Heart left ventricle (tissue), 13 donors: ENCODE results near the gene EMC1.

Experiments
- POLR2A ChIP-seq, 2 donors: fragments of 450-650 bp; IDR thresholded peaks; one replicate each; pipeline ENCODE4 v1.6.1; 2017; ENCODE audit warnings: antibody characterized with exemption in 2 of 2, mild to moderate bottlenecking in 2 of 2, moderate library complexity in 2 of 2
- TF ChIP-seq, protein P1 (sequence below), 12 donors: fragments of 200-600 bp; sonication (generic) in 4 of 12; IDR thresholded peaks; one replicate each; pipeline versions ENCODE4 v1.5.0 to v1.8.0; 2018 to 2022; ENCODE audit warnings: antibody characterized with exemption in 12 of 12, mild to moderate bottlenecking in 5 of 12
- donor health status: ischemic (EF 13 %, LVEDD 7.1; RV severe dilation, severe dysfunction).
- donor health status: DM: no; HTN: yes; CAD: no.
- donor health status: DM: no; HTN: no; CAD: no.
- donor health status: ischemic (EF 25% LVEDD 6.9; RV normal size, moderate dysfunction).
- donor health status: ischemic (EF 25% LVEDD 5.7; RV mildly dilated, moderate dysfunction).
- donor health status: ischemic (EF 35%, LVEDD 5.7; RV mildly dilated, moderate dysfunction).
- donor health status: nonischemic (EF 11% LVEDD 7.7; RV severe dilation, severe dysfunction).
- donor health status: DM: yes; HTN: yes; CAD: no.
- donor health status: PGD.
- donor health status: ischemic (EF 29% LVEDD 5.4; RV normal size, mild dysfunction).
- donor health status: nonischemic (EF 23%, LVEDD 6.1; RV moderate dilation, normal function).

DNA sequence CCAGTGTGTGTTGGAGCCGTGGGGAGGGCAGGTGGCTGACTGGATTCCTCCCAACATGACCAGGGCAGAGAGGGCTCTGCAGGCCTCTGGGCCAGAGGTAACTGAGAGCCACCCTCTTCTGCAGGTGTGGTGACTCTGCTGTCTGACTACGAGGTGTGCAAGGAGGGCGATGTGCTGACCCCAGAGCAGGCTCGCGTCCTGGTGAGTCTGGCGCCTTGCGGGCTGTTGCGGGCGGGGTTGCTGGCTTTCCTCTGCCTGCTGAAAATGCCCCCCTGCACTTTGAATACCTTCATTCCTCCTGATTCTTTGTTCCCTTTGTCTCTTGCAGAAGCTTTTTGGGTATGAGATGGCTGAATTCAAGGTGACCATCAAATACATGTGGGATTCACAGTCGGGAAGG is 7.0 kb upstream of the EMC1 start:
- TF ChIP-seq, protein P1, sequence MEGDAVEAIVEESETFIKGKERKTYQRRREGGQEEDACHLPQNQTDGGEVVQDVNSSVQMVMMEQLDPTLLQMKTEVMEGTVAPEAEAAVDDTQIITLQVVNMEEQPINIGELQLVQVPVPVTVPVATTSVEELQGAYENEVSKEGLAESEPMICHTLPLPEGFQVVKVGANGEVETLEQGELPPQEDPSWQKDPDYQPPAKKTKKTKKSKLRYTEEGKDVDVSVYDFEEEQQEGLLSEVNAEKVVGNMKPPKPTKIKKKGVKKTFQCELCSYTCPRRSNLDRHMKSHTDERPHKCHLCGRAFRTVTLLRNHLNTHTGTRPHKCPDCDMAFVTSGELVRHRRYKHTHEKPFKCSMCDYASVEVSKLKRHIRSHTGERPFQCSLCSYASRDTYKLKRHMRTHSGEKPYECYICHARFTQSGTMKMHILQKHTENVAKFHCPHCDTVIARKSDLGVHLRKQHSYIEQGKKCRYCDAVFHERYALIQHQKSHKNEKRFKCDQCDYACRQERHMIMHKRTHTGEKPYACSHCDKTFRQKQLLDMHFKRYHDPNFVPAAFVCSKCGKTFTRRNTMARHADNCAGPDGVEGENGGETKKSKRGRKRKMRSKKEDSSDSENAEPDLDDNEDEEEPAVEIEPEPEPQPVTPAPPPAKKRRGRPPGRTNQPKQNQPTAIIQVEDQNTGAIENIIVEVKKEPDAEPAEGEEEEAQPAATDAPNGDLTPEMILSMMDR (IDR thresholded peaks at IDR 0.05): no peak
- no peak for TF ChIP-seq POLR2A (IDR thresholded peaks at IDR 0.05)
